OCI-M2 (cell line): ENCODE data around the gene KCNH2.

Experiments
- DNase-seq: peaks from one replicate; lab custom pipeline; 2025; ENCODE audit not compliant: unreplicated experiment; lab: John Stamatoyannopoulos, UW

Gene KCNH2

DNA sequence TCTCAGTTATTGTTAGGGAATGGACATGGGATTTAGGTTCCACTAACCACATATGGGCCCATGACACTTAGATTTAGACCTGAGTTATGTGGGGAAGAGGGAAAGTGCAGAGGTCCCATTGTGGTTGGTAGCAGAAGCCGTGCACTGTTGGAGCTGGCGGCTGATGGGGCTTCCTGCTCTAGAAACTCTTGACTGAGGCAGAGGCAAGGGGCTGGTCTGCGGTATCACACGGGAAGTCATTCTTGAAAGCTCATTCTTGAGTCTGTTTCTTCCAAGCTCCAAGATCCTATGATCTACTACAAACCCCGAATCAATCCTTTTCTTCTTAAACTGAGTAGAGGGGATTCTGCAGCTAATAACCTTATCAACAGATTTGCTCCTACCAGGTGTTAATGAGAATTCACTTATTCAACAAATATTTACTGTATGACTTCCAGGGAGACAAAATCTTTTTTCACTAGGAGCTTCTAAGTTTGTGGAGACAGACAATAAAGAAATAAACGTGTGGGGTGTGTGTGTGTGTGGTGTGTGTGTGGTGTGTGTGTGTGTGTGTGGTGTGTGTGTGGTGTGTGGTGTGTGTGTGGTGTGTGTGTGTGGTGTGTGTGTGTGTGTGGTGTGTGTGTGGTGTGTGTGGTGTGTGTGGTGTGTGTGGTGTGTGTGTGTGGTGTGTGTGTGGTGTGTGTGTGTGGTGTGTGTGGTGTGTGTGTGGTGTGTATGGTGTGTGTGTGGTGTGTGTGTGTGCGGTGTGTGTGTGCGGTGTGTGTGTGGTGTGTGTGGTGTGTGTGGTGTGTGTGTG is 68.7 kb downstream of the KCNH2 start:
- DNase-seq = no peak

DNA sequence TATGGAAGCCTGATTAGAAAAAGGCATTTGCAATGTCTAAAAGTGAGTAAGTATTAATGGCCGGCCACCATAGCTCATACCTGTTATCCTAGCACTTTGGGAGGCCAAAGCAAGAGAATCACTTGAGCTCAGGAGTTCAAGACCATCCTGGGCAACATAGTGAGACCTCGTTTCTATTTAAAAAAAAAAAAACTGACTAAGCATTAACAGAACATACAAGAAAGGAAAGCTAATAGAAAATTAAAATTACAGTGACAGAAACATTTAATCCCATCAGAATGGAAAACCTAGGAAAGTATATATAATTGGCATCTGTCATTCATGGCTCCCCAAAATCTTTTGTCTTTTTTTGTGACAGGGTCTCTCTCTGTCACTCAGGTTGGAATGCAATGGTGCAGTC is 69.9 kb downstream of the KCNH2 start:
- DNase-seq = no peak

DNA sequence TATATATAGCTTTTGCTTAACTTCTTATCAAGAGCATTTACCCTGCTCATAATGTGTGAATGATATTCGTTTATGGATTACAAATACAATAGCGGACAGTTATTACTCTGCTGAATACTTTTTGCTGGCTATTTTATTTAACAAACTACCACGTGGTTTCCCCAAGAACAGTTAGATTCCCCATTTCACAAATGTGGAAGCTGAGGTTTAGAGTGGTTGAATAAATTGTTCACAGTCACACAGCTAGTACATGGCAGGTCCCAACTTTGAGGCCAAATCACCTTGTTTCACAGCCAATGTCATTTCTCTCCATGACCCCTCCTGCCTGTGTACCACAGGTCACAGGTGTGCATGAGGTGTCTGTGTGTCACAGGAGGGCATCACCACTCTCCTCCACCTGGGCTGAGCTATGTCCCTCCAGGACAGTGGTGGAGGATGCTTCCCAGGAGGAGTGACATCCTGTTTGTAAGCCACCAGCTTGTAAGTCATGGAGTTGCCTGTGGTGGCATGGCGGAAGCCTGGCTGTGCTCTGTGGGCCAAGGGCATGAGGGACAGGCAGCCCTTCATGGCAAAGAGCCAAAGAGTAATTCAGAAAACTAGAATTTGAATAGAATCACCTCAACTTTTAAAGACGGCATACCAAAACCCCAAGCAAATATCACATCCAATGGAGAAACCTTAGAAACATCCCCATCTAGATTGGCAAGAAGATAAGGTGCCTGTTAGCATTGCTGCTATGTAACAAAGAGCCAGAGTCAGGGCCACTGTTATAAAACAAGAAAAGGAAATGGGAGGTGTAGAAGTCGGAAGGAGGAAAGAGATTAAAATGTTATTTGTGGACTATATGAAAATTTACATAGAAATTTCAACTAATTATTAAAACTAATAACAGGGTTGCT is 73.9 kb downstream of the KCNH2 start:
- no peak for DNase-seq

DNA sequence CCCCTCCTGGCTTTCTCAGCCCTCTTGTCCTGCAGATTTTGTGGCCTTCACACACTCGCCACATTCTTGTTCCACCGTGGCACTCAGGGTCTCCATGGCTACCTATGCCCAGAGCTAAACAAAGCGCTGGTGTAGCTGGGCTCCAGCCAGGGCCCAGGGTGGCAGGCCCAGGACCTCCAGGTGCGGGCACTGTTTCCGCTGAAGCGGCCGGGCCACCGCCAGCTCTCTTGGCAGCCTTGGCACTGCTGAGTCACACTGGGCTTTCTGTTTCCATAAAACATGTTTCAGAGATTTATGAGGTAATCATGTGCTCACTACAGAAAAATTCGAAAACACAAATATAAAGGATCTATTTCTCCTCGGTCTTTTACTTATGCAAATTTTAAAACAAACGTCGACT is 74.5 kb downstream of the KCNH2 start:
- DNase-seq = no peak

DNA sequence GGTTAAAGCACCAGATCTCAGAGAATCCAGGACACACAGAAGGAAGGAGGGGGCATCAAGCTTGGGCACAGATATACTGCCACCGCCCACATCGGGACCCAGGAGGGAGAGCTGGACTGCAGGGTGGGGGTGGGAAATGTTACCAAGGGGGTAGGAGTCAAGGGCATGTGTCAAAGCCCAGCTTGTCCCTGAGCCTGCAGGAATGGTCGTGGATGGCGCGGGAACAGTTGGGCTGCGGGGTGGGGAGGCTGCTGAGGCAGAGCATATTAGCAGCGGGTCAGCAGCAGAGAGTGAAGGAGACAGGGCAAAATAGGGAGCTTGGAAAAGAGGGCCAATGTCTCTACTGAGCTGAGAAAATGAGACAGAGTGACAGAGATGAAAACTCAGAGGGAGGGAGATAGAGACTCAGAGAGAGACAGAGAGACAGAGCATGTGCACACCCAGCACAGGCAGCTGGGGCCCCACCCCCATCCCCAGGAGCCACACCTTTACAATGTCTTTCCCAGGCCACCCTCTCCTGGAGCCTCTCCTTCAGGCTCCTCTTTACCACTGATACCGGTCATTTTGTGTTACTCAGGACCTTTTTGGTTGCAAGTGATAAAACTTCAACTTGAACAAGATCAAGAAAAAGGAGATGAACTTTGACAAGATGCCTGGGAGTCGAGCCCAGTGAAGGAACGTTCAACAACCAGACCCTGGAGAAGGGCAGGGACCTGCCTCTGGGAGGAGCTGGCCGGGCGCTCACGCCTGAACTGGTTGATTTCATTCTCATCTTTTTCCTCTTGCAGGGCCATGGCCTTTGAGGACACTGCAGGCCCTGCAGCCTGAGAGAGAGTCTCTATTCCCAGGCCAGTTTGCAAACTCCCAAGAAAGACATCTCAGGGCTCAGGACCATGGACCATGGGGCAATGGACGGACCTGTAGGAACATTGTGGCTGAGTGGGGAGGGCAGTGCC is 75.8 kb downstream of the KCNH2 start:
- no peak for DNase-seq

DNA sequence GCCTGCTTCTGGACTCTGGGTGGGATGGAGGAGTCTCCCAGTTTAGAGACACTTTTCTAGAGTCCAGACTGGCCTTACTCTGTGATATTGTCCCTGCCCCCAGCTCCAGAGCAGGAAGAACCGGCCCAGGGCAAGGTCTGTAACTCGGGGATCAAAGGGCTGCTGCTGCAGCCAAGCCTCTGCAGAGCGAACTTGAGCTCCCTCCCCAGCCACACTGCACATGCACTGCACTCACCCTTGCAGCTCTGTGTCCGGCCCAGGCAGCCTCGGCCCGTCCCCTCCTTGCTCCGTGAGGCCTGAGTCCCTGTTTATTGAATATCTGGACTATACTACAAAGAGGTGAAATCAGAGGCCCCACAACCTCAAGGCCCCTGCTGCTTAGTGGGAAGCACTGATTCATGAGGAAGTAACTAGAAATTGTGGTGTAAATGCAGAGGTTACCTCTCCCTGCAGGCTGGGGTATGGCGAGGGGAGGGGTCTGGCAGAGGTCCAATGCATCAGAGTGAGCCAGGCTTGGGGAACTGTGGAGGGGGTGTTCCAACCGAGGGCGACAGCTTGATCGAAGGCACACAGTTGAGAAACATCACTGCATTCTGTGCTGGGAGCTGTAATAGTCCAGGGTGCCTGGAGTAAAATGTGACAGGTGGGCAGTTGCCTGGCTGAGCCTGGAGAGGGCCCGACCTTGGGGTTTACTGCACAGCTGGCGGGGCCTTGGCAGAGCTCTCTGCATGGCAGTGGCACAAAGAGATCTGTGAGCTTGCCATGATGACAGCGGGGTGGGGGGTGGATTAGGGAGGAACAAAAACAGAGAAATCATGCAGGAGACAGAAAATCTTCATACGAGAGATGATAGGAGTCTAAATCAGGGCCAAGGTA is 76.7 kb downstream of the KCNH2 start:
- no peak for DNase-seq

DNA sequence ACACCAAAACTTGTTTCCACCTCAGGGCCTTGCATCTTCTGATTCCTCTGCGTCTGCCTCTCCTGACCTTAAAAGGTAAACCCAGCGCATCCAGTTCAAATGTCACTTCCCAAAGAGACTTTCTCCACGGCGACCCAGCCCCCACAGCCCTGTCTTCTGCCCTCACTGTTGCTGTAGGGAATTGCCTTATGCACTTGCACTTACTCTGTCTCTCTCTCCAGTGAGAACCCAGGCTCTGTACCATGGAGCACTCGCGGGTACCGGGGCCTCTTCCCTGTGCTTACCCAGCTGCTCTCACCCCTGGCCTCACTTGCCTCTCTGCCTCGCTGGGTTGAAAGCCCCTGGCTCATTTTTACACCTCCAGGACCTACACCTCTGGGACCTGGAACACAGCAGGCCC is 77.4 kb downstream of the KCNH2 start:
- DNase-seq = no peak

DNA sequence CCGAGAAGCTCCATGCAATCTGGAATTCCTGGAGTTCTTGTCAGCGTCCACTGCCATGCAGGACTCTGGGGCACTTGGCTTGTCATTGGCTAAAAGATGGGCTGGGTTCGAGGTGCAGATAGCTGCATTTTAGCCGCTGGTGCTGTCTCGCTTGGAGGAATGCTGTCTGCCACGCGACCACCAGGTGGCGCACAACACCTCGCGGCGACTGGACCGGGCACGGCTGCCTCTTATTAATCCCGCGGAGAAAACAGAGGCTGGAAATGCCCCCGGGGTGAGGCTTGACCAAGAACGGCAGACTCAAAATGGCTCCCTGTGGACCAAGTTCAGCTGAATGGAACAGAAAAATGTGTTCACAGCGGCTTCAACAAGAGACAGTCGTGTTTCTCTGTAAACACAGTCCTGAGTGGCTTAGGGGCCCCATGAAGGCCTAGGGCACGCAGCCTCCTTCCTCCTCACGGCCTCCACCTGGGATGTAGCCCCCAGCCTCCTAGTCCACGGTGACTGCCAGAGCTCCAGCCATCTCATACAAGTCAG is 79.6 kb downstream of the KCNH2 start:
- DNase-seq = peak; percentile 73

DNA sequence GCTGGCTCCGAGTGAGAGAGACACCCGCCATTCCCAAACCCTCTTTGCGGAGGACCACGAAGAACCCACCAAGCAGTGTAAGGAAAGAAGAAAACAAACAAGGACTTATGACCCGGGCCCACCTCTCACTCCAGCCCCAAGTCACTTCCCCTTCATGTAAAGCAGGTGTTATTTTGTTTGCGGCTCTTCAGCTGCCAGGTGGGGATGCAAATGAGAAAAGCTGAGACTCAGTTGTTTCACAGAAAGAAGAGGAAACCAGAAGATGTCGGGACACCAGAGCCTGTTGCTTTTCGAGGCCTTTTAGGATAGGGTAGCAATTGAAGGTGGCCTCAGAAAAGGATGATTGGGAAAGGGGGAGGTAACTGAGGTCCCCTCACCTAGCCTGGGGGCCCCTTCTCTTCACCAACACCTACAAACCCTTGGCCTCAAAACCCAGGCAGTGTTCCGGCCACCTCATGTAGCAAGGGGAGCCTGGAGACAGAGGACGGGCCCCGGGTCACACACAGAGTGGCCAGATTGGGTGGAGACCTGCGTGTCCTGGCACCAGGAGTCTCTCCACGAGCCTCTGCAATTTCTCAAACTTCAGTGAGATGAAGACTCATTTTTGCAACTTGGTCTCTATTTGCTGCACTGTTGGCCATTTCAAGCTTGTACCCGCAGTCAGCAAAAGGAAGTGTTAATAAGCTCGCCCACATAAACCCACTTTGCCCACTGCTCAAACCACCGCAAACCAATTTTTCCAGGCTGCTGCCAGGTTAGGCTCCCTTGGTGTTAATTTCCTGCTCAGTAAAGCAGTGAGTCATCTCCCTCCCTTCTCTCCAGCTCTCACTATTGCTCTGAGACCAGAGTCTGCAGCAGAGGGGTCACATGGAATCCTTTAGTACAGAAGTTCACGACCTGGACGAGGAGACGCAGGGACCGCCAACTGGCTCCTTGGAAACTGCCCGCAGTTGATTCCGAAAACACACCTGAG is 80.3 kb downstream of the KCNH2 start:
- DNase-seq = no peak

DNA sequence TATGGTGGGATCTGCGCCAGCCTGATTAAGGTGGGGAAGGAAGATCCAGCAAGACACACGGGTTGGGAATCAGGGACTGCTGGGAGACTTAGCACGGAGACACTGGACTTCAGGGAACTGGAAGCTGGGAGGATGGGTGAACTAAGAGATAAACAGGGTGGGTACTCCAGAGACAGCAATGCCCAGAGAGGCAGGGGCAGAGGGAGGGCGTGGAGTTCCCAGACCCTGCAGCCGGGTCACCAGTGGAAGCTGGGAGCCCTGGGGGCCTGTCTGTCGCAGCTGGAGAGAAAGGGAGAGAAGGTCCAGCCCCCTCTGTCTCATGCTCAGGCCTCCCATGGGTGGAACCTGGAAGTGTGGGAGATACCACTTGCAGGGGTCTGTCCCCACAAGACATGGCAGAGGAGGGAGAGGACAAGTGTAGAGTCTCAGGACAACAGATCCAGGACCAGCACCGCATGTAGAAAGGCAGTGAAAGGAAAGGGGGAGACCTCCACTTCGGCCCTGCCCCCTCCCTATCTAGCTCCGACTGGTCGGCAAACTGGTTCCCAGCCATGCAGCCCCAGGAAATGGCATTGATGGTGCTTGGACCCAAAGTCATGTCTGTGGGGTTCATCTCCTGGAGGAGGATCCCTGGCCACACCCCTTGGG is 81.4 kb downstream of the KCNH2 start:
- DNase-seq = no peak

DNA sequence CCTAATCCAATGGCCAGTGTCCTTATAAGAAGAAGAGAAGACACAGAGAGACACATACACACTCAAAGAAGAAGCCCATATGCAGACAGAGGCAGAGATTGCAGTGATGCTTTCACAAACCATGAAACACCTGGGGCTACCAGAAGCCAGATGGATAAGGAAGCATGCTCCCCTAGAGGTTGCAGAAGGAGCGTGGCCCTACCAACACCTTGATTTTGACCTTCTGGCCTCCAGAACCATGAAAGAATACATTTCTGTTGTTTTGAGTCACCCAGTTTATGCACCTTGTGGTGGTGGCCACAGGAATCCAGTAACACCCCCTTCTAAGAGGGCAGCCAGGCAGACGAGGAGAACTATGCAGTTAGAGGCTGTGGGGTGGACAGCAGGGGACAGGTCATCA is 82.3 kb downstream of the KCNH2 start:
- no peak for DNase-seq
